DOHH2 (cell line): ENCODE results near the gene ACD.

Experiments
- H3F3A ChIP-seq: fragments of 200-600 bp; sonication (generic), shearing (Covaris generic); 2 replicates; pipeline ENCODE4 v1.6.0; 2016; ENCODE audit warnings: antibody characterized with exemption, mild to moderate bottlenecking; ENCODE audit not compliant: control insufficient read depth, insufficient read depth
- H3K27ac ChIP-seq: fragments of 200-600 bp; sonication (generic); 2 replicates; pipeline ENCODE4 v1.5.1; 2014; ENCODE audit warnings: low read depth, mild to moderate bottlenecking, low read length, moderate library complexity
- H3K27me3 ChIP-seq: fragments of 200-600 bp; sonication (generic); 2 replicates; pipeline ENCODE4 v1.6.1; 2014; ENCODE audit warnings: mild to moderate bottlenecking, low read length, mixed read lengths; ENCODE audit not compliant: control insufficient read depth
- H3K36me3 ChIP-seq: fragments of 200-600 bp; sonication (generic); 2 replicates; pipeline ENCODE4 v1.6.1; 2014; ENCODE audit warnings: mild to moderate bottlenecking, low read length, moderate library complexity, mixed read lengths; ENCODE audit not compliant: control insufficient read depth
- H3K4me1 ChIP-seq: fragments of 200-600 bp; sonication (generic); 2 replicates; pipeline ENCODE4 v1.6.1; 2014; ENCODE audit warnings: mild to moderate bottlenecking, low read length, mixed read lengths; ENCODE audit not compliant: control insufficient read depth
- H3K4me2 ChIP-seq: fragments of 200-600 bp; sonication (generic); 2 replicates; pipeline ENCODE4 v1.6.0; 2014; ENCODE audit warnings: mild to moderate bottlenecking, low read length, moderate library complexity
- H3K4me3 ChIP-seq: fragments of 200-600 bp; sonication (generic); 2 replicates; pipeline ENCODE4 v1.5.1; 2014; ENCODE audit warnings: mild to moderate bottlenecking, low read length, mixed read lengths
- H3K79me2 ChIP-seq: fragments of 200-600 bp; sonication (generic); 2 replicates; pipeline ENCODE4 v1.6.1; 2014; ENCODE audit warnings: mild to moderate bottlenecking, low read length, mixed read lengths; ENCODE audit not compliant: control insufficient read depth
- H3K9me2 ChIP-seq: fragments of 200-600 bp; sonication (generic); replicated peaks from 2 replicates; pipeline ENCODE4 v1.6.1; 2014; ENCODE audit warnings: mild to moderate bottlenecking, low read length, mixed read lengths; ENCODE audit not compliant: control insufficient read depth
- H3K9me3 ChIP-seq: fragments of 200-600 bp; sonication (generic); 2 replicates; pipeline ENCODE4 v1.6.1; 2014; ENCODE audit warnings: antibody characterized with exemption, low read length, mixed read lengths; ENCODE audit not compliant: control insufficient read depth, insufficient read depth
- H4K20me1 ChIP-seq: fragments of 200-600 bp; sonication (generic); 2 replicates; pipeline ENCODE4 v1.6.0; 2014; ENCODE audit warnings: low read depth, mild to moderate bottlenecking, antibody characterized with exemption, low read length, moderate library complexity; ENCODE audit not compliant: control insufficient read depth, insufficient read depth
- EZH2phosphoT487 ChIP-seq: fragments of 200-600 bp; sonication (generic); IDR thresholded peaks from 2 replicates; pipeline ENCODE4 v1.6.1; 2017; ENCODE audit warnings: borderline replicate concordance, mild to moderate bottlenecking, antibody characterized with exemption, low read length, moderate library complexity, mixed read lengths
- TF ChIP-seq, protein P1 (sequence below): fragments of 200-600 bp; sonication (generic); IDR thresholded peaks from one replicate; pipeline ENCODE4 v1.5.1; 2014; ENCODE audit warnings: antibody characterized with exemption, mild to moderate bottlenecking, low read depth, low read length; ENCODE audit not compliant: poor library complexity, severe bottlenecking

ACD gene

GRCh38 chr16:67647111-67647651 lies 12.9 kb downstream of the ACD start:
- H3K9me2 ChIP-seq, result no peaks in the 10 kb centered on the region
- H3K27me3 ChIP-seq, result no peaks in the 10 kb centered on the region
- no peak for TF ChIP-seq EZH2phosphoT487
- TF ChIP-seq, protein P1, sequence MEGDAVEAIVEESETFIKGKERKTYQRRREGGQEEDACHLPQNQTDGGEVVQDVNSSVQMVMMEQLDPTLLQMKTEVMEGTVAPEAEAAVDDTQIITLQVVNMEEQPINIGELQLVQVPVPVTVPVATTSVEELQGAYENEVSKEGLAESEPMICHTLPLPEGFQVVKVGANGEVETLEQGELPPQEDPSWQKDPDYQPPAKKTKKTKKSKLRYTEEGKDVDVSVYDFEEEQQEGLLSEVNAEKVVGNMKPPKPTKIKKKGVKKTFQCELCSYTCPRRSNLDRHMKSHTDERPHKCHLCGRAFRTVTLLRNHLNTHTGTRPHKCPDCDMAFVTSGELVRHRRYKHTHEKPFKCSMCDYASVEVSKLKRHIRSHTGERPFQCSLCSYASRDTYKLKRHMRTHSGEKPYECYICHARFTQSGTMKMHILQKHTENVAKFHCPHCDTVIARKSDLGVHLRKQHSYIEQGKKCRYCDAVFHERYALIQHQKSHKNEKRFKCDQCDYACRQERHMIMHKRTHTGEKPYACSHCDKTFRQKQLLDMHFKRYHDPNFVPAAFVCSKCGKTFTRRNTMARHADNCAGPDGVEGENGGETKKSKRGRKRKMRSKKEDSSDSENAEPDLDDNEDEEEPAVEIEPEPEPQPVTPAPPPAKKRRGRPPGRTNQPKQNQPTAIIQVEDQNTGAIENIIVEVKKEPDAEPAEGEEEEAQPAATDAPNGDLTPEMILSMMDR, result no peak
- H3F3A ChIP-seq, result peaks cover 4% of the 10 kb centered on the region
- H3K4me3 ChIP-seq, result no peak overlapping the region
- H3K79me2 ChIP-seq, result peaks cover 24% of the 10 kb centered on the region
- no peaks in the 10 kb centered on the region for H3K9me3 ChIP-seq
- no peak overlapping the region for H3K4me2 ChIP-seq
- no peak overlapping the region for H3K27ac ChIP-seq
- H3K4me1 ChIP-seq, result peaks cover 25% of the 10 kb centered on the region
- peaks cover 60% of the 10 kb centered on the region for H3K36me3 ChIP-seq
- no peaks in the 10 kb centered on the region for H4K20me1 ChIP-seq

- no peaks in the 10 kb centered on the region for H3K27me3 ChIP-seq
- H3K79me2 ChIP-seq, result peaks cover 24% of the 10 kb centered on the region
- peaks cover 25% of the 10 kb centered on the region for H3K4me1 ChIP-seq
- peaks cover 45% of the 10 kb centered on the region for H3K36me3 ChIP-seq
- peak overlapping the region; percentile 91 for H3K4me3 ChIP-seq
- no peaks in the 10 kb centered on the region for H4K20me1 ChIP-seq
- no peak for TF ChIP-seq EZH2phosphoT487
- TF ChIP-seq, protein P1, result no peak
- H3K4me2 ChIP-seq, result peak overlapping the region; percentile 91
- H3K9me2 ChIP-seq, result no peaks in the 10 kb centered on the region
- H3K27ac ChIP-seq, result peak overlapping the region; percentile 79
- H3K9me3 ChIP-seq, result no peaks in the 10 kb centered on the region
- peaks cover 4% of the 10 kb centered on the region for H3F3A ChIP-seq
Observed at GRCh38 chr16:67645397-67646121, 14.5 kb downstream of the ACD start.

GRCh38 chr16:67644038-67644437 lies 16.0 kb downstream of the ACD start:
- no peaks in the 10 kb centered on the region for H3K9me2 ChIP-seq
- peaks cover 31% of the 10 kb centered on the region for H3K36me3 ChIP-seq
- no peak overlapping the region for H3K27ac ChIP-seq
- H3K27me3 ChIP-seq, result no peaks in the 10 kb centered on the region
- TF ChIP-seq, protein P1, result no peak
- no peak for TF ChIP-seq EZH2phosphoT487
- peak overlapping the region; percentile 91 for H3K4me2 ChIP-seq
- peaks cover 24% of the 10 kb centered on the region for H3K79me2 ChIP-seq
- peaks cover 25% of the 10 kb centered on the region for H3K4me1 ChIP-seq
- no peaks in the 10 kb centered on the region for H4K20me1 ChIP-seq
- no peak overlapping the region for H3K4me3 ChIP-seq
- H3F3A ChIP-seq, result peaks cover 6% of the 10 kb centered on the region
- H3K9me3 ChIP-seq, result no peaks in the 10 kb centered on the region
